Stimulated activated CD4-positive, alpha-beta T cell treated with anti-CD3 and anti-CD28 coated beads, Interleukin-15, amount 100 ng/mL, for 1 hour (primary cell): Measurements from ENCODE around the gene TUBB3.
"Not testable (repeated sequence)": the region's sequence is repeated elsewhere in the genome, so short reads cannot be mapped to it uniquely, and the experiment has no call there.

Experiments used
- DNase-seq, 2 donors: peaks; one replicate each; pipeline ENCODE4 v3.0.0-alpha.2; 2020; ENCODE audit warnings: low read depth in 1 of 2, low spot score in 1 of 2

Gene TUBB3

DNA sequence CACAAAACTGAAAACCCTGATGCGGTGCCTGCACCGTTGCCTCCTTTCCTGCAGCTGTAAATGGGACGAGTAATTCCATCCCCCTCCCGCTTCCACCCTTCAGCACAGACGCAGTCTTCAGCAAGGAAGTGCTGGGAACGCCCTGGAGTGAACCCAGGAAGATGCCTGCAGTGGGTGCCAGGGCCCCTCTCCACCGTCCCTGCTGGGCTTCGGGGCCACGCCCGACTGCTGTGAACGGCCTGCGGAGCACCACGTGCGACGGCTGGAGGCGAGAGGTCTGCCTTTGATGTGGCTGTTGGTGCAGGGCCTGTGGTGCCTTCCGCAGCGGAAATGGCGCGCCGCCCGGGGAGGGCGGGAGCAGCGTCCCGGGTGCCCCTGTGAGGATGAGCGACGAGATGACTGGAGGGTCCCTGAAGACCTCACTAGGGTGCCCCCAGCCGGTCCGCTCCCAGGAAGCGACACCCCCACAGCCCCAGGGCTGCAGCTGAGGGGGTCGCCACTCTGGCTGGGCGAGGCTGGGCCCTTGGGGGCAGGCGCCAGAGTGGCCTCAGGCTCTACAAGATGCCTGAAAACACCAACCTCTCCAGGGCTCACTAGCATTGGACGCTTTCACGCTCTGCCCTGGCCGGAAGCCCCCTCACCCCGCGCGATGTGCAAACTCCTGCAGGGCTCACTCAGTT lies 5.2 kb upstream of the TUBB3 start:
- DNase-seq: peak; percentile 35 to 63

DNA sequence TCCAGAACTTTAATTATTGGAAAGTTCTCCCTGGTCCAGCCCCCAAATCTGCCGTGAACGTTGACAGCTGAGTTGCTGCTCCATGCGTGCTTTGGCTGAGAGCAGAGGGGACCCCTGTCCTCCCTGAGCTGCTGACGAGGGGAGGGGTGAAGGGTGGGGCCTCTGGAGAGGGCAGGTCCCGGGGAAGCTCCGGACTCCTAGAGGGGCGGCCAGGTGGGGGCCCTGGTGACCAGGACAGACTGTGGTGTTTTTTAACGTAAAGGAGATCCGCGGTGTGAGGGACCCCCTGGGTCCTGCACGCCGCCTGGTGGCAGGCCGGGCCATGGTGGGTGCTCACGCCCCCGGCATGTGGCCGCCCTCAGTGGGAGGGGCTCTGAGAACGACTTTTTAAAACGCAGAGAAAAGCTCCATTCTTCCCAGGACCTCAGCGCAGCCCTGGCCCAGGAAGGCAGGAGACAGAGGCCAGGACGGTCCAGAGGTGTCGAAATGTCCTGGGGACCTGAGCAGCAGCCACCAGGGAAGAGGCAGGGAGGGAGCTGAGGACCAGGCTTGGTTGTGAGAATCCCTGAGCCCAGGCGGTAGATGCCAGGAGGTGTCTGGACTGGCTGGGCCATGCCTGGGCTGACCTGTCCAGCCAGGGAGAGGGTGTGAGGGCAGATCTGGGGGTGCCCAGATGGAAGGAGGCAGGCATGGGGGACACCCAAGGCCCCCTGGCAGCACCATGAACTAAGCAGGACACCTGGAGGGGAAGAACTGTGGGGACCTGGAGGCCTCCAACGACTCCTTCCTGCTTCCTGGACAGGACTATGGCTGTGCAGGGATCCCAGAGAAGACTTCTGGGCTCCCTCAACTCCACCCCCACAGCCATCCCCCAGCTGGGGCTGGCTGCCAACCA lies 4.4 kb upstream of the TUBB3 start, which contains the start of gene MC1R:
MC1R (plus strand) TSS at position 410 of the 895 bp plus-strand sequence; CDS start at position 807, 397 bp downstream.
- no peak for DNase-seq

DNA sequence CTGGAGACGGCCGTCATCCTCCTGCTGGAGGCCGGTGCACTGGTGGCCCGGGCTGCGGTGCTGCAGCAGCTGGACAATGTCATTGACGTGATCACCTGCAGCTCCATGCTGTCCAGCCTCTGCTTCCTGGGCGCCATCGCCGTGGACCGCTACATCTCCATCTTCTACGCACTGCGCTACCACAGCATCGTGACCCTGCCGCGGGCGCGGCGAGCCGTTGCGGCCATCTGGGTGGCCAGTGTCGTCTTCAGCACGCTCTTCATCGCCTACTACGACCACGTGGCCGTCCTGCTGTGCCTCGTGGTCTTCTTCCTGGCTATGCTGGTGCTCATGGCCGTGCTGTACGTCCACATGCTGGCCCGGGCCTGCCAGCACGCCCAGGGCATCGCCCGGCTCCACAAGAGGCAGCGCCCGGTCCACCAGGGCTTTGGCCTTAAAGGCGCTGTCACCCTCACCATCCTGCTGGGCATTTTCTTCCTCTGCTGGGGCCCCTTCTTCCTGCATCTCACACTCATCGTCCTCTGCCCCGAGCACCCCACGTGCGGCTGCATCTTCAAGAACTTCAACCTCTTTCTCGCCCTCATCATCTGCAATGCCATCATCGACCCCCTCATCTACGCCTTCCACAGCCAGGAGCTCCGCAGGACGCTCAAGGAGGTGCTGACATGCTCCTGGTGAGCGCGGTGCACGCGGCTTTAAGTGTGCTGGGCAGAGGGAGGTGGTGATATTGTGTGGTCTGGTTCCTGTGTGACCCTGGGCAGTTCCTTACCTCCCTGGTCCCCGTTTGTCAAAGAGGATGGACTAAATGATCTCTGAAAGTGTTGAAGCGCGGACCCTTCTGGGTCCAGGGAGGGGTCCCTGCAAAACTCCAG lies 3.4 kb upstream of the TUBB3 start:
- DNase-seq: no peak

DNA sequence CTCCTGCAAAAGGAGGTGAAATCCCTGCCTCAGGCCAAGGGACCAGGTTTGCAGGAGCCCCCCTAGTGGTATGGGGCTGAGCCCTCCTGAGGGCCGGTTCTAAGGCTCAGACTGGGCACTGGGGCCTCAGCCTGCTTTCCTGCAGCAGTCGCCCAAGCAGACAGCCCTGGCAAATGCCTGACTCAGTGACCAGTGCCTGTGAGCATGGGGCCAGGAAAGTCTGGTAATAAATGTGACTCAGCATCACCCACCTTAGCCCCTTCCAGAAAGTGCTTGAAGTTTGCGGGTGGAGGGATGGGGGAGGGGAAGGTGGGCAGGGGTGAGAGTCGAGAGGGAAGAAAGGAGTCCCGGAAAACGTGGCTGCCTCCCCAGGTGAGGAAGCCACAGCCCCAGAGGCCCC lies 2.4 kb upstream of the TUBB3 start:
- no peak for DNase-seq

GRCh38 chr16:89921131-89921701 lies 1.9 kb upstream of the TUBB3 start:
- no peak for DNase-seq

DNA sequence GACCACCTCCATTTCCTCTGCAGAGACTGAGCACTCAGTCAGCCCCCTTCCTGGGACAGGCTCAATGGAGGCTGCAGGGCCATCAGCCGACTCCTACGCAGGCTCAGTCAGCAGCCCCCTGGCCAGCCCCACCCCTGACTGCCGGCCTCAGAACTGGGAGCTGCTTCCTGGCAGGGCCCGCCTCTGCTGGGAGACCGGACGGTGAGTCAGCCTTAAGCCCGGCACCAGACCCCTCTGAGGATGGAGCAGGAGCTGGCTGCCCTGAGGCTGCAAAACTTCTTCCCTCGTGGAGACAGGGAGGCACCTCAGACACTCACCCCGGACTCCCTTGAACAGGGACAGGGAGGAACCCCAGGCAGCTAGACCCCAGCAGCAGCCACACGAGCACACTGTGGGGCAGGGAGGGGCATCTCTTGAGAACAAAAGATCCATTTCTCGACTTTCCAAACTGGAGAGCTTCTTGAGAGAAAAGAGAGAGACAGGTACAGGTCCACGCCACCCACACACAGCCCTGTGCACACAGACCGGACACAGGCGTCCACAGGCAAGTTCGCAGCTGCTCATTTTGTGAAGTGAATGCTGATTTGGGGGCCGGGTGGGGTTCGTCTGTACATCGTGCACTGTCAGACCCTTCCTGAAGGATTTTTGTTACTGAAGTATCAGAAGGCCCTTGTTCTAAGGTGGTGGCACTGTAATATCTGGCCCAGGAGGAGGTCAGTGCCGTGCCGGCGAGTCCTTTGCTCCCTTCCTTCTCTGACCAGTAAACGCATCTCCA lies 1.3 kb upstream of the TUBB3 start:
- no peak for DNase-seq

- no peak for DNase-seq
Observed at GRCh38 chr16:89922477-89922883, 662 bp upstream of the TUBB3 start.

DNA sequence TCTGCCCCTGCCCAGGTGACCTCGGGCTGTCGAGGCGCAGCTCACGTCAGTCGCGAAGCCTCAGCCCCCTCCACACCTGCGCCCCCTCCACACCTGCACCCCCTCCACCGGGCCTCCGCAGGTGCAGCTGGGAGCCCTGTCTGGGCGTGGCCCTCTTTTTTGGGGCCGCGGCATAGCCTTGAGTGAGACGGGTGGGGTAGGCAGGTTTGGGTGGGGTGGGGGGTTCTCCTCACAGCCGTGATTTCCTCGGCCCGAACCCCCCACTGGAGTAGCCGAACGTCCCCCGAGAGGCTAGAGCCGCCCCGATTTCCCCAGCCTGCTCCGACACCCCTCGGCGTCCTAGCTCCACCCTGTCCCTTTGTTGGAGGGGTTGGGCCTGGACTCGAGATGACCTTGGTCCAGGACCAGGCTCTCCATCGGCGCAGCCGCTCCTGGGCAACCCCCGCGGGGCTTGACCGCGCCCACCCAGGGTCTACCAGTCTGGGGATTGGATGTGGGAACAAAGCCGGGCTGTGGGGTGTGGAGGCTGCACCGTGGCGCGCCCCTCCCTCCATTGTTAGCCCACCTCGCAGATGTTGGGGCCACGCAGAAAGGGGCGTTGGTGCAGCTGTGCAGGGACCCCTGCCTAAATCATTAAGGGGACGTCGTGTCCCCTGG lies 626 bp downstream of the TUBB3 start:
- no peak for DNase-seq

- DNase-seq: no peak
Observed at GRCh38 chr16:89924297-89924924, 1.3 kb downstream of the TUBB3 start.

- no peak for DNase-seq
Observed at GRCh38 chr16:89924925-89925307, 1.8 kb downstream of the TUBB3 start.

DNA sequence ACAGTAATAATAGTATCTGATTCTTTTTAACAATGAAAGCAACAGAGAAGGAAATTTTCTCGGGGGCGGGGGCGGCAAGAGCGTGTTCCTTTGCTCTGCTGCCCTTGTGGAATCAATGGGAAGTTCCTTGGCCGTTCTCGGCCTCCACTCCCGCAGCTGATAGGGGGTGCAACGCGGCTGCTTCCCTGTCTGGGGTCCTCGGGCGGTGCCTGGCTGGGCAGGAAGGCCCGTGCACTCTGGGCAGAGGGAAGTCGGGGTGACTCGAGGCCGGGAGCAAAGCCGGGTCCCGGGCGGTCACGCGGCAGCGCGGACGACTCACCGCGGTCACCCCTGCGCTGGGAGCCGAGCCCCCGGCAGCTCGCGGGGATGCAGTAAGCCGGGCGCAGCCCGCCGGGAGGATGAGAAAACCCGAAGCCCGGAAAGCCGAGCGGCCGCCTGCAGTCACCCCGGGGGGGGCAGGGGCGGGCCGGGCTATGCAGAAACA lies 2.5 kb downstream of the TUBB3 start:
- DNase-seq: no peak

DNA sequence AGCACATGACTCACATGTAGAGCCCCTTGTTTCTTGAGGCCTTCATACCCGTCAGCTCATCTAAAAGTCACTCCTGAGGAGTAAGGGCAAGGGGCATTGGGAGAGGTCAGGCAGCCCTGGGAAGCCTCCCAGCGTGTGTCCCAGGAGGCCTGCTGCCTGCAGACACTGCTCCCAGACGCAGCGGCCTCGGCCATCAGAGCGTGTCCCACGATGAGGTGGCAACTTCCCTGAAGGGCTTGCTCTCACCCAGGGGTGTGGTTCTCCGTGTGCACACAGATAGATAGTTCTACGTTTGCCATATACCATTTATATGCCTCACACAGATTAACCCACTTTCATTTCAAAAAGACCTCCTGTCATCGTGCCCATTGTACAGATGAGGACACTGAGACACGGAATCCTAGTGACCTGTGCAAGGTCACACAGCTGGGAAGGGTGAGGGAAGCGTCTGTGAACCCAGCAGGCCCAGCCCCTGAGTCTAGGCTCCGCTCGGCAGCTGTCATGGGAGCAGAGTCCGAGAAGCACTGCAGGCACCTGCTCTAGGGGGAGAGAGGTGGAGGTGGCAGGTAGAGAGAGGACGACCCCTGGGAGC lies 8.3 kb downstream of the TUBB3 start:
- no peak for DNase-seq

DNA sequence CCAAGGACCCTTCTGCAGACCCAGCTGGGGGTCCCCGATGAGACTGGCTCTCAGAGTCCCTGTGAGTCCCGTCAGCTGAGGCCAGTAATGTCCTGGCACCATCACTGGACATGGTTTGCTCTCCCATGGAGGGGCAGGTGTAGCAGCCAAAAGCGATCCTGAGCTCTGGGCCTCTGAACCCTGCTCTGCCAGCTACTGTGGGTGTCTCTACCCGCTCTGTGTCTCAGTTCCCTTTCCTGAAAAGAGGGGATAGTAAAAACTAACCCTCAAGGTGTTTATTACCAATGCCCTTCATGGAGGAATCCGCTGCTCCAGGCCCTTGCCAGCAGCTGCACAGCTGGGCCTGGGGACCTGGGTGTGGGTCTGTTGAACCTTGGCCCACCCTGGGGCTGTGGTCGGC lies 8.8 kb downstream of the TUBB3 start:
- no peak for DNase-seq

DNA sequence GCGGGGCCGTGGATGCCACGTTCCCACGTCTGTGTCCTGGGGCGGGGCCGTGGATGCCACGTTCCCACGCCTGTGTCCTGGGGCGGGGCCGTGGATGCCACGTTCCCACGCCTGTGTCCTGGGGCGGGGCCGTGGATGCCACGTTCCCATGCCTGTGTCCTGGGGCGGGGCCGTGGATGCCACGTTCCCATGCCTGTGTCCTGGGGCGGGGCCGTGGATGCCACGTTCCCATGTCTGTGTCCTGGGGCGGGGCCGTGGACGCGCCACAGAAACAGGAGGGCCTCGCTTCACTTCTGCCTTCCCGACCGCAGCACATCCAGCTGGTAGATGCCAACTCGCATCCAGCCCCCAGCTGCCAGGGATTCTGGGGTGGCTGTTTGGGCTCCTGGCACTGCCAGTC lies 10.9 kb downstream of the TUBB3 start:
- not testable (repeated sequence) for DNase-seq

GRCh38 chr16:89934611-89935553 lies 11.7 kb downstream of the TUBB3 start:
- DNase-seq: no peak

- DNase-seq: not testable (repeated sequence)
Observed at GRCh38 chr16:89935620-89936019, 12.5 kb downstream of the TUBB3 start.

GRCh38 chr16:89936034-89936433 lies 12.9 kb downstream of the TUBB3 start:
- no peak for DNase-seq

DNA sequence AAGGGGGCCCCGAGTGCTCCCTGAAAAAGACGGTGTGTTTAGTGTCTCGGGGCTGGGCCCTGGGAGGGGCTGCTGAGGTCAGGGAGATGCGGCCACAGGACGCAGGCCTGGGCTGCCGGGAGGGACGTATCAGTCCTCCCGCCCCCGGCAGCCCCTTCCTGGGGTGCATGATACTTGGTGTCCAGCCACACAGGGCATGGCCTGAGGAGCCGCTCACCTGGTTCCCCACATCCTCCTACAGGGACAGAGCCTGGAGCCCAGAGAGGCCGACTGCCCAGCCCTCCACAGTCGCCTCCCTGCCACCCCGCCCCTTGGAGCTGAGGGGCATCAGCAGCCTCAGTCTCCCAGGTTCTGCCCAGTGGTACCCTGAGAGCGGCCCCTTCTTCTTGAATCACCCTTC lies 13.4 kb downstream of the TUBB3 start:
- DNase-seq: no peak
